KOPT-K1 (cell line): Measurements from ENCODE around the gene NPAS1.
"Not testable (repeated sequence)": the region's sequence is repeated elsewhere in the genome, so short reads cannot be mapped to it uniquely, and the experiment has no call there.

ENCODE experiments used
- H3K27ac ChIP-seq: fragments of 200-600 bp; sonication (generic); 2 replicates; pipeline ENCODE4 v1.5.1; 2016; ENCODE audit warnings: antibody characterized with exemption, mild to moderate bottlenecking, low read depth, low read length; ENCODE audit not compliant: poor library complexity, severe bottlenecking
- H3K36me3 ChIP-seq: fragments of 200-600 bp; sonication (generic); 2 replicates; pipeline ENCODE4 v1.5.1; 2017; ENCODE audit warnings: antibody characterized with exemption, mild to moderate bottlenecking, low read length, moderate library complexity; ENCODE audit not compliant: insufficient read depth
- H3K9me3 ChIP-seq: fragments of 200-600 bp; sonication (generic); 2 replicates; pipeline ENCODE4 v1.5.1; 2017; ENCODE audit warnings: antibody characterized with exemption, low read length, mild to moderate bottlenecking; ENCODE audit not compliant: insufficient read depth, poor library complexity, severe bottlenecking

Gene NPAS1

DNA sequence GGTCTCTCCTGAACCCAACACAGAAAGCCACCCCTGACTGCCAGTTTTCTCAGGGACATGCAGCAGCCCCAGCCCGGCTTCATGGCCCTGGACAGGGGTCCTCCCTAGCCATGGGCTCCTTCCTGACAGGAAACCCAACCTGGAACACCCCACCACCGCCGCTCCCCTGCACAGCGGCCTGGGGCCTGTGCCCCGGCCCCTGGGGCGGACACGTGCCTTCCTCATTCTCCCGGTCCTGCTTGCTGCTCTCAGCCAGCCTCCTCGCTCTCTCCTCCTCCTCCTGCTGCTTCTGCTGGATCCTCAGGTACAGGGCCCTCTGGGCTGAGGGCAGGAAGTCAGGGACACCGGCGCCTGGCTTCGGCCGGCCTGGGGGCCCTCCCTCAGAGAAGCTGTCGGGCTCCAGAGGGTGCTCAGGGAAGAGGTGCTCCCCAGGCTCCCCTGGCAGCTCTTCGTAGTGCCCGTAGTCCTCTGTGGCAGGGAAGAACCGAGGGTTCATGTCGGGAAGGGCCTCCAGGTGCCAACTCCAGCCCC lies 49.3 kb downstream of the NPAS1 start:
- no peaks in the 10 kb centered on the region for H3K9me3 ChIP-seq
- H3K36me3 ChIP-seq: peaks cover 96% of the 10 kb centered on the region
- no peak overlapping the region for H3K27ac ChIP-seq

DNA sequence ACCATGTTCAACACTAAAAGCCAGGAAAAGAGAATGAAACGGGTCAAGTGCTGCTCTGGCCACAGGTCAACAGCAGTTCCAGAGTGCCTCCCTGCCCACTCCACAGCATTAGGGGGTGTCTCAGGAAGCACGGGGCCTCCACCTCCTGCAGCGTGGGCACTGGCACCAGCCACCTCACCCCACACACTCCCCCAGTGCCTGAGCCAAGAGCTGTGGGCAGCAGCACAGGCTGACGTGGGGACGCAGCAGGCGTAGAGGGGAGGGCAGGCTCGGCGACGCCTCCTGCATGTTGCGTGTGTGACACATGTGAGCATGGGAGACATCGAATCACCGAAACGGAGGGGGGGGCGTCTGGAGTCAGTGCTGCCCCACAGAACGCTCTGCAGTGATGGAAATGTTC lies 50.2 kb downstream of the NPAS1 start:
- Histone ChIP-seq H3K27ac (no peak overlapping the region), H3K36me3 (peaks cover 99% of the 10 kb centered on the region), H3K9me3 (no peaks in the 10 kb centered on the region)

DNA sequence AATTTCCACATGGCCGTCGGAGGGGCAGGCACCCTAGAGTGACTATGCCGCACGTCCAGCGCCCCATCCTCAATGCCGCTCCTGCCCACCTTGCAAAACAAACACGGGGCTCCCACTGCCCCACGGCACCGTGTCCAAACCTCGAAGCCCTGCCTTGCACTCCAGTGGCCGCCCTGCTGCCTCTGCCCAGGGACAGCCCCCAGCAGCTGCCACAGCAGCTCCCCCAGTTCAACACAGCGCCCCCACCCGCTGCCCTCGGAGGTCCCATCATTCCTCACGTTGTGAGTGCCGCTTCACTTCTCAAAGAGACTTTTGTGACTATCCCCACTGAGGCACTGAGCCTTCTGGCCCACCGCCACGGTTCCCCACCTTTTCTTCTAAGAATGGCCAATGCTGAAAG lies 51.1 kb downstream of the NPAS1 start:
- peaks cover 99% of the 10 kb centered on the region for H3K36me3 ChIP-seq
- no peak overlapping the region for H3K27ac ChIP-seq

GRCh38 chr19:47071731-47072130 lies 52.1 kb downstream of the NPAS1 start:
- Histone ChIP-seq H3K27ac (no peak overlapping the region), H3K9me3 (no peaks in the 10 kb centered on the region), H3K36me3 (peaks cover 99% of the 10 kb centered on the region)

More for the DNA sequence above, 51.1 kb downstream of the NPAS1 start:
- H3K9me3 ChIP-seq: no peaks in the 10 kb centered on the region

DNA sequence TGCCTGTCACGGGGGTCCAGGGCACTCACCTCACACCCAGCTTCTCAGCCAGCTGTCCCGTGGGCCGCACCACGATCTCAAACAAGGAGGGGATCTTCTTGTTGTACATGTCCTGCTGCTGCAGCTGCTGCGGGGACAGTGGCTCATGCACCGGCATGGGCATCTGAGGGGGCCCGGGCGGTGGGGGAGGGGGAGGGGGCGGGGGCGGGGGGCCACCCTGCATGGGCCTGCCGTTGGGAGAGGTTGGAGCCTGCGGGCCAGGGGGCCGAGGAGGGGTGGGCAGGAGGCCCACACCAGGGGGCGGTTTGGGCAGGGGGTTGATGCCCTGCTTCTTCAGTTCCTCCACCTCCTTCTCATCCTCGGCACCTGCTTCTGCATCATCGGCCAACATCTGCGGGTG lies 52.7 kb downstream of the NPAS1 start:
- Histone ChIP-seq H3K27ac (no peak overlapping the region), H3K36me3 (peaks cover 99% of the 10 kb centered on the region), H3K9me3 (no peaks in the 10 kb centered on the region)

- H3K36me3 ChIP-seq: peaks cover 99% of the 10 kb centered on the region
- H3K27ac ChIP-seq: no peak overlapping the region
- H3K9me3 ChIP-seq: no peaks in the 10 kb centered on the region
Observed at GRCh38 chr19:47073574-47073973, 53.9 kb downstream of the NPAS1 start.

GRCh38 chr19:47074621-47075020 lies 55.0 kb downstream of the NPAS1 start:
- H3K27ac ChIP-seq: no peak overlapping the region
- peaks cover 99% of the 10 kb centered on the region for H3K36me3 ChIP-seq
- no peaks in the 10 kb centered on the region for H3K9me3 ChIP-seq

- H3K27ac ChIP-seq: no peak overlapping the region
- peaks cover 99% of the 10 kb centered on the region for H3K36me3 ChIP-seq
- H3K9me3 ChIP-seq: no peaks in the 10 kb centered on the region
Observed at GRCh38 chr19:47075179-47075810, 55.7 kb downstream of the NPAS1 start.

GRCh38 chr19:47075941-47076340 lies 56.3 kb downstream of the NPAS1 start:
- H3K9me3 ChIP-seq: no peaks in the 10 kb centered on the region
- peaks cover 99% of the 10 kb centered on the region for H3K36me3 ChIP-seq

DNA sequence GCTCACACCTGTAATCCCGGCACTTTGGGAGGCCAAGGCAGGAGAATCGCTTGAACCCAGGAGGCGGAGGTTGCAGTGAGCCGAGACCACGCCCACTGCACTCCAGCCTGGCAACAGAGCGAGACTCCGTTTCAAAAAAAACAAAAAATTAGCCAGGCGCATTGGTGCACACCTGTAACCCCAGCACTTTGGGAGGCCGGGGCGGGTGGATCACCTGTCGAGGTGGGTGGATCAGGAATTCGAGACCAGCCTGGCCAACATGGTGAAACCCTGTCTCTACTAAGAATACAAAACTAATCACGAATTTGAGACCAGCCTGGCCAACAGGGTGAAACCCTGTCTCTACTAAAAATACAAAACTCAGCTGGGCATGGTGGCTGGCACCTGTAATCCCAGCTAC lies 58.7 kb downstream of the NPAS1 start:
- peaks cover 100% of the 10 kb centered on the region for H3K36me3 ChIP-seq
- not testable (repeated sequence) for H3K9me3 ChIP-seq, H3K27ac ChIP-seq

More at GRCh38 chr19:47075941-47076340, 56.3 kb downstream of the NPAS1 start:
- no peak overlapping the region for H3K27ac ChIP-seq

DNA sequence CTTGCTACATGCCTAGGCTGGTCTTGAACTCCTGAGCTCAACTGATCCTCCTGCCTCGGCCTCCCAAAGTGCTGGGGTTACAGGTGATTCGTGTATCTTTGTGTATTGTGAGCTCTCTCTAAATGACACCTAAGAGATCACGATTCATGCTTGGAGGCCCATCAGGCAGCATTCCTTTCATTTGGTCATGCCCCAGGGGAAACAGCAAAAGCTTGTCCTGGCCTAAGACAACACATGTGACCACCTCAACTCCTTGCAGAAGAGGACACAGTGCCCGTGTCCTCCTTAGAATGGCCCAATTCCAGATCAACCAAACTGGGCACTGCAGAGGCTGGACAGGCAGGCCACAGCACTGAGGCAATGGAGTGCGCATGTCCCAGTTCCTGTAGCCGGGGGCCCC lies 61.5 kb downstream of the NPAS1 start:
- no peaks in the 10 kb centered on the region for H3K9me3 ChIP-seq
- H3K36me3 ChIP-seq: peaks cover 100% of the 10 kb centered on the region
- no peak overlapping the region for H3K27ac ChIP-seq

- H3K27ac ChIP-seq: no peak overlapping the region
- H3K9me3 ChIP-seq: no peaks in the 10 kb centered on the region
- peaks cover 100% of the 10 kb centered on the region for H3K36me3 ChIP-seq
Observed at GRCh38 chr19:47082493-47082892, 62.9 kb downstream of the NPAS1 start.

DNA sequence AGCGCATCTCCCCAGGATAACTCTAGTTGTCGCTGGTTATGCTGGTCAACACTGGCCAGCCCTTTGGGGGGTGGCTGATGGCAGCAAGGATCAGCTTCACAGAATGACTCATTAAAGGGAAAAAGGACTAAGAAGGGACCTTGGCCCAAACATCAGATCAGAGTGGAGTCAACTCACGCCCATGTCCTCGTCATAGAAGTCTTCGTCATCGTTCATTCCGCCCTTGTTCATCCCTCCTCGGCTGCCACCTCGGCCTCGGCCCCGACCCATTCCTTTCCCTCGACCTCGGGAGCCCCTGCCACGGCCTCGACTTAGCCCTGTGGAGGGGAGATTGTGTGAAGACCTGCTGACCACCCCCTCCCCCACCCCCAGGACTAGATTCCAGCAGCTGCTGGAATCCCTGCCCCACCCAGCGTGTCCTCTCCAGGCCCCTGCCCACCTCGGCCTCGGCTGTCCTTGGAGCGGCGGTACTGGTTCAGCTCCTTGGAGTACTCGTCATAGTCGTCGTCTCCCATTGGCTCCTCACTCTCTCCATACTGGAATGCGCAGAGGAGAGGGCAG lies 65.3 kb downstream of the NPAS1 start:
- no peak overlapping the region for H3K27ac ChIP-seq
- peaks cover 100% of the 10 kb centered on the region for H3K36me3 ChIP-seq
- H3K9me3 ChIP-seq: no peaks in the 10 kb centered on the region

DNA sequence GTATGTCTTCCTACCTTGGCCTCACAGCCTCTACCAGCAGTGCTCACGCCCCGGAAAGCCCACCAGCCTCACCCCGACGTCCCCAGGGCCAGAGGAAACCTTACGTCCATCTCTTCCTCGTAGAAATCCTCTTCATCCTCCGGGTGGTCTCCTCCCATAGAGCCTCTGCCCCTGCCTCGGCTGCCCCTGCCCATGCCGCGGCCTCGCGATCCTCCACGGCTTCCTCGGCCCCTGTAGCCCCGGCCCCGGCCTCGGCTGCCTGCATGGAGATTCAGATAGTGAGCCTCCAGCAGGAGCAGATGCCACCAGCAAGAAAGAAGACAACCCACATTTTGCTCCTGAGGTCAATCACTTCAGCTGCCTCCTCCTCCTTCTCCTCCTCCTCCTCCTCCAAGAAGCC lies 66.6 kb downstream of the NPAS1 start:
- H3K9me3 ChIP-seq: no peaks in the 10 kb centered on the region
- H3K27ac ChIP-seq: no peak overlapping the region
- H3K36me3 ChIP-seq: peaks cover 100% of the 10 kb centered on the region

- no peaks in the 10 kb centered on the region for H3K9me3 ChIP-seq
- H3K36me3 ChIP-seq: peaks cover 95% of the 10 kb centered on the region
Observed at GRCh38 chr19:47089767-47090350, 70.2 kb downstream of the NPAS1 start.

DNA sequence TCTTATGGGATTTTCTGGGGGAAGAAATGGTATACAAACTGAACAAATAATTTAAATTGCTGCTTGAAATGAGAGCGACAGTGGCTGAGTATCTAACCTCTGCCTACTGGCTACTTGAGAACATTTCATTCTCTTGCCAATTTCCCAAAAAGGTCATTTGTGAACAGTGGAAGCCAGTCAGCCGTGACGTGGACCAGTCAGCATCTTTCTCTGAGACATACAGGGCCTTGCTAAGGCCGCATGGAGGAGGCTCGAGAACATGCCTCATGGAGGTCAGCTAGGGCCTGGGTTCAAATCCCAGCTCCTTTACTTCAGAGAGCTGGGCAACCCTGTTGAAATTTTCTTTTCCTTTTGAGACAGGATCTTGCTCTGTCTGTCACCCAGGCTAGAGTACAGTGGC lies 73.6 kb downstream of the NPAS1 start:
- H3K27ac ChIP-seq: peak overlapping the region; percentile 85
- H3K36me3 ChIP-seq: peaks cover 85% of the 10 kb centered on the region
- H3K9me3 ChIP-seq: no peaks in the 10 kb centered on the region

More at GRCh38 chr19:47089767-47090350, 70.2 kb downstream of the NPAS1 start:
- H3K27ac ChIP-seq: no peak overlapping the region
